ENCODE data around the gene KCNV2.
"Not testable (repeated sequence)": the region's sequence is repeated elsewhere in the genome, so short reads cannot be mapped to it uniquely, and the experiment has no call there.

KCNV2 gene

DNA sequence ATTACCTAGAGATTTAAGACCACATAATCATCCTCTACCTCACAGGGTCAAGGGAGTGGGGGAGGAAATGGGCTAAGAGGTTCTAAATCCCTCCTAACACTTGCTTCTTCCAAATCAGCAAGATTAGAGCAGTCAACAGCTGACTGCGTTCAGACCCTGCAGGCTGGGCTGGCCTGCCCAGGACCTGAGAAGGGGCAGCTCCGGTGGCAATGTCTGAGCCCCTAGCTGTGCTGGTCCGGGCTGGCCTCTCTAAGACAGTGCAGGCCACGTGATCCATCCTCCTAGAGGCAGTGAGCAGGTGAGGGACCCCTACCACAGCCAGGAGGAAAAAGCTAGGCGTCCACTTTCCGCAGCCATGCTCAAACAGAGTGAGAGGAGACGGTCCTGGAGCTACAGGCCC, at the start of gene KCNV2:
Gene KCNV2 (plus strand): TSS at position 126 of the 400 bp plus-strand sequence. CDS start 230 bp downstream, at position 356.
- no peak for DNase-seq

DNA sequence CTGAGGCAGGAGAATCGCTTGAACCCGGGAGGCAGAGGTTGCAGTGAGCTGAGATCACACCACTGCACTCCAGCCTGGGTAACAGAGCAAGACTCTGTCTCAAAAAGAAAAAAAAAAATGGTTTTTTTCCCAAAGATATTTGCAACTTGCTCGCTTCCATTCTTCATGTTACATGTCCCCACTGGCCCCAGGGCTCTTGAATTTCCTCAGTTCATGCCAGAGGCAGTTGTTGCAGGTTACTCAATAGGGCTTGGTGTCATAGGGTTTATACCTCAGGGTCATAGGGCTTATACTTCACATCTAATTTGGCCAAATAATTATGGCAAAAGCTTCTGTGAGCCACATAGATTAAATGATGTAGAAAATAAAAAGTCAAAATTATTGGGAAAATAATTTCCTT, 44.1 kb upstream of the KCNV2 start:
- DNase-seq = no peak

DNA sequence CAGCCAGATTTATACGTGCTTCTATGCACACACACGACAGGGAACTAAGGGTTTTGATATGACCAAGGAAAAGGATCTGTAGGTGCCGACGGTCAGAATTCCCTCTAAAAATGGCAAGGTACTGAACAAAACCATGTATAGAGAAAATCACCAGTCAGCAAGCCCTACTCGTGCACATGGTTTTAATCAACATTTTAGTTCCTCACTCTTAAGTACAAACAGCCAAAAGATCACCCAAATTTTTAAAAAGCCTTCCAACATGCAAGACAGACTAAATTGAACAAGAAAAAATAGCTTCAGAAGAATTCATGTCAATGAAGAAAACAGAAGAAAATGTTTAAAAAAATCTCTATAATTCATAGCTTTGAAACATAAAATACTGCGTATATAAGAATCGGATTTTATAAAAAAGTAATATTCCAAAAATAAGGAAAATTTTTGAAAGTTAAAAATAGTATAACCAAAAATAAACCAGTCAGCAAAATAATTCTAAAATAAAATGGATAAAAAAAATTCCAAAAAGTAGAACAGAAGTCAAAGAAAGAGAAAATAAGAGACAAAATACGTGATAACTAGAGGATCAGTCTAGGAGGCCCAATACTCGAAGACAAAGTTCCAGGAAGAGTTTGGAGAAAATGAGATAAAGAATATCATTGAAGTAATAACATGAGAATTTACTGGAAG, 43.0 kb upstream of the KCNV2 start:
- no peak for DNase-seq

DNA sequence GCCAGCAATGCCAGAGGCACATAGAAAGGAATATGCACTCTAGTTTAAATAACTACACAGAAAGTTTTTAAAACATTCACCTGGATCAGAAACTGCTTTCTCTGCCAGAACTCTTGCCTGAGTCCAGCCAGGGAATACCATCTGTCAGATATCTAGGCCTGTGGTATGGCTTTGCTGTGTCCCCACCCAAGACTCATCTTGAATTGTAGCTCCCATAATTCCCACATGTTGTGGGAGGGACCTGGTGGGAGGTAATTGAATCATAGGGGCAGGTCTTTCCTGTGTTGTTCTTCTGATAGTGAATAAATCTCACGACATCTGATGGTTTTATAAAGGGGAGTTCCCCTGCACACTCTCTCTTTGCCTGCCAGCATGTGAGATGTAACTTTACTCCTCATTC, 41.5 kb upstream of the KCNV2 start:
- no peak for DNase-seq

DNA sequence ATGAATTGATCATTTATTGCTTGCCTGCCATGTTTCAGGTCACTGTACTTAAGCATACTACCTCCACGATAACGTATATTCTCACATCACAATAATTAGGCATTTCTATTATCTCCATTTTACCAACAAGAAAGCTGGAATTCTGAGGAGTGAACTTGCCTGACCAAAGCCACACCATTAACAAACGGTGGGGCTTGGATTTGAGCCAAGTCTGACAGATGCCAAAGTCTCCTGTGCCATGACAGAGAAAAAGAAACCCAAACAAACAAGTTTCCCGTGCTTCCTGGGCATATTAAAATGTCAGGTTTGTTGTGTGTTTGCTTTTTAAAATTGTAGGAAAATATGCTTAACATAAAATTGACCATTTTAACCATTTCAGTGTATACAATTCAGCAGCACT, 40.8 kb upstream of the KCNV2 start:
- DNase-seq = no peak

DNA sequence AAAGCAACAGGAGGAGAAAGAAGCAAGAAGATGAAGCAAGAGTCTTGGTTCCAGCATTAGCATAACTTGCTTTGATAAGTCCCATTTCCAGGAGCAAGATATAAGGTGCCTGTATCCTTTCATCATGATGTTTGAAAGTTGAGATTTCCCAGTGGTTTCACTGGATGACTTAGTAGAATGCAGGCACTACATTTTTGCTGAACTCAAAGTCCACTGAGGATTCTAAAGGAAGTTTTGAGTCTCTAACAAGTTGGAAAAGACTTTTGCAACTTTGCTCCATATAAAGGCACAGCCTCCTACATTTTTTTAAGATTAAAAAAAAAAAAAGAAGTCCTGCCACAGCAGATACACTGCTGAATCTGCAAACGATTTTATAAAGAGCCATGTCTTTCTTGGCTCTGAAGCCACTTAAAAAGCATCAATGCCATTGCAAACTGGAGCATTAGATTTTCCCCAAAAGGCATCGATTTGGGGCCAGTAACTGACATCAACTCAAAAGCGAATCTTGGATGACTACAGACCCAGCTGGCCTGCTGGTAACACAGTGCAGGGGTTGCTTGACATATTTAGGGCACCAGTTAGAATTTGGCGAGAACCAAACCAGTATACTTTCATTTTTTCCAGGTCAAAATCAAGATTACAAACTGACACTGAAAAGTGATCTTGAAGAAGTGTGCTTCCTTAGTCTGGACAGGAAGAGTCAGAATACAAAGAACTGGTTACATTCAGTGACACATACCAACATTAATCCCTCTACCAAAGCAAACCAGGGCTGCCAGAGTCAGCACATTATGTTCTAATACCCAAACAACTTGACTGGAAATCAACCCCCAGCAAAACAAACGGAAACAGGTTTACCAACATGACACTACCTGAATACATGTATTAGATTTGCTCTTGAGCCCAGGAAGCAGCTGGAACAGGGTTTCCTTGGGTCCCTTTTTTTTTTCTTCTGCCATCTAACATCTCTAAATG, 39.1 kb upstream of the KCNV2 start:
- DNase-seq = no peak

DNA sequence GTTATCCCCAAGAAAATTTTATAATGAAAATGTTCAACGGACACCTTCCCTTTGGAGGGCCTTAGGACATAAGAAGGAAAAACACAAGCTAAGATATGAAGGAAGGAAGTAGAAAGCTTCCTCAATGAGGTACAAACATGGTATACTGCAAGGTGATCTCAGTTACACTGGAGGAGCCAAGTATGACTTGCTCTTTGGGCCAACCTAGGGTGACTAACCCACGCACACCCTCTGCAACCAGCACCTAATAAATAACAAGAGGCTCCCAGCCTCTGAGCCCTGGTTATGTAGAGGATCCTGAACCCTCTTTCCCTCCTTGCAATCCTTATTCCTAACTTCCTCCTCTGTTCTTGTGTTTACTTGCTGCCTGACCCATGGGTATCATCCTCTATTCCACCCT, 38.3 kb upstream of the KCNV2 start:
- DNase-seq = no peak

DNA sequence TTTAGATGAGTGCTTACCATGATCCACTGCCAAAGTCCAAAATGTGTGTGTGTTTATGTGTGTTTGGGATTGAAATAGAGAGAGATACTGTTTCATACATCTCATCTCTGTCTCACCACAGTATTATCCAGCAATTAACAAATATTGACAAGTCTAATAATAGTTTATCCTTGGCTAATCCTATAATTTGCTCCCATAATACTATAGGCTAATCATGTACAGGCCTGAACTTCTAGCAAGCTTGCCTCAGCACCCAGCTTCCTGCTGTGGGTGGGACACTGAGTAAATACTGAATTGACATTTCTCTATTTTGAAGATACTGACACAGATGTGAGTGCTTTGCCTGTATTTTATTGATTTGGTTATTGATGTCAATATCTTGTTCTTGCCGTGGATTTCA, 35.3 kb upstream of the KCNV2 start:
- DNase-seq = no peak

DNA sequence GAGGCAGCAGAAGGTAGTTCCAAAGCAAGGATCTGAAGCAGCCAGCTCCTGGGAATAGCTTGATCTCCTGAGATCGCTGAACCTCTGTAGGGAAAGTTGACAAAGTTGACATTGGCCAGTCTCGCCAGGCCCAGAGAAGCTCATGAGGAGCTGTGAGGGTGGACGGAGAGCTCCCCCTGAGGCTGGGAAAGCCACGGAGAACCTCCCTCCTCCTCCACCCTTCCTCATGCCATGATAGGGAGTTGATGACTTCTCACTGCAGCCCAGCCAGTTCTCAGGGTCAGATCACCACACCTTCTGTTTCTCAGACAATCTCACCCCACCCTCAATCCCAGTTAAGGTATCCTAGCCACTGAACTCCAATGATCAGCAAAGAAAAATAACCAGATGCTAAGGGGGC, 30.4 kb upstream of the KCNV2 start:
- no peak for DNase-seq

DNA sequence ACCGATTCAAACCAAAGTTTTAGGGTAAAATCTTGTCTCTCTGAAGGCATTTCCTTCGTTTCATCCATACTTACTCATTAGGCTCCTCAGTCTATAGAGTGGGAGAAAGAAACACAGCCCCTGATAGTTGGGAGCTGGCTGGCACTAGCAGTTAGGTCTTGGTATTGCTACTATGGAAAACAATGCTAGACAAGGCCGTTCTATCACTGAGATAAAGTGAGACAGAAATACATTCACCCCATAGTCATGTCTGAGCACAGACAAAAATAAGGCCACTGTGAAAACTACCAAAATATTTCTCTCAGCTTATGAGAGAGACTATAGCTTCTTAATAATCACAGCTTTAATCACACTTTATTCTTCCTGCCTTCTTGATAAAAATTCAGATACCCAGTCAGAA, 28.7 kb upstream of the KCNV2 start:
- DNase-seq = no peak

DNA sequence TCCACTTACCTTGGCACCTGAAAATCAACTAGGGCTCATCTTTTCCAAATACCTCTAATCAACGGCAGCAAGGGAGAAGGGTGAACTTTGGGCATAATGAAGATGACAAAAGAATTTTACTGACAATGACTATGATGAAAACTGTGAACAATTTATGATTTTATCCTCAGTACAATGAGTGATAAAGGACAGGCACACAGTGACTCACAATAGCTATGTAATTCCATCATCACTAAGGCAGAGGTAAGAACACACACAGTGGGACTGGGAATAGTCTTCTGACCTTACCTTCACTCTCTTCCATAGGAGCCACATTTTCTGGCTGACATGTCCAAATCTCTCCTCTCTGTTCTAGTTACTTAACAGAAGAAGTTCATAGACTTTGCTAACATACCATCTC, 26.1 kb upstream of the KCNV2 start:
- no peak for DNase-seq

DNA sequence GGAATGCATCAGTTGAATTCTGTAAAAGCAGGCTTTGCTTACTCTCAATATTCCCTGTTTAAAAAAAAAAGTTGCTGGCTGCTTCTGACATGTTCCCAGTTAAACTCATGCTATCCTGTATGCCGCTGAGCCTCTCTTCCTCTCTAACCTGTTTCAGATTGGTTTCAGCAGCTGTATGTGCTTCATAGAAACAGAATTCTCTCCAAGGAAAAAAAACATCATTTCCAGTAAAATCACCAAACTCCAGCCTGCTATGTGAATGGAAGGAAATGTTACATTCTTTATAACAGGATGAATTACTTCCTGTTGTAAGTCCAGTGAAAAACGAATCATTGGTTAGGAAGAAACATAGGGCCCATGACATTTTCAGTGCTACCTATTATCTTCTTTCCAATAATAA, 25.7 kb upstream of the KCNV2 start:
- DNase-seq = no peak

DNA sequence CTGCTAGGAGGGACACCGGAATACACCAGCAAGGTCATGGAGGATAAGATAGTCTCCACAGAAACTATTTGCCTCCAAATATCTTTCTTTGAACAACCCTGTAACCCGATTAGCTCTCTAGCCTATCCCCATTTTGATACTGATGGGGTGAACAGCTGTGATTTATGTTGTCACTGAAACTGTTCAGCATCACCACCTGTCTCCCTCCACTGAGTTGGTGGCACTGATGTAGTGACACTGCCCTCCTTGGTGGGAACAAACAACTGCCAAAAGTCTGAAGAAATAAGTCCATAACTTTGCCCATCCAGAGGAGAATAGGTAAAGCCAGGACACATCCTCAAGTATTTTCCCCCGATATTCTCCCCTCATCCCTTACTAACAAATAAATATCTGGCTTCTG, 24.3 kb upstream of the KCNV2 start:
- no peak for DNase-seq

DNA sequence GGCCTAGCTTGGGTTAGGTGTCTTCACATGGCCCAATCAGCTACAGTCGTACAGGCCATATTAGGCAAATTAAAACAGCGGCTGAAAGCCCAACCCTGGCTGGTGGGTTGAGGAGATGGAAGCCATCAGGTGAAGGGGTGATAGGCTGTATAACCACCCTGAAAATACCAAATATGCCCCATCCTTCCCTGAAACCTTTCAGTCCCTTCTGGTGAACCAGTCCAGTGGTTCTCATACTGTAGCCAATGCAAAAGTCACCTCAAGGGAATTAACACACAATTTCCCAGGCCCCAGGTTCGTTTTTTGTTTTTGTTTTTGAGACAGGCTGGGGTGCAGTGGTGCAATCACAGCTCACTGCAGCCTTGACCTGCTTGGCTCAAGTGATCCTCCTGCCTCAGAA, 19.8 kb upstream of the KCNV2 start:
- no peak for DNase-seq

DNA sequence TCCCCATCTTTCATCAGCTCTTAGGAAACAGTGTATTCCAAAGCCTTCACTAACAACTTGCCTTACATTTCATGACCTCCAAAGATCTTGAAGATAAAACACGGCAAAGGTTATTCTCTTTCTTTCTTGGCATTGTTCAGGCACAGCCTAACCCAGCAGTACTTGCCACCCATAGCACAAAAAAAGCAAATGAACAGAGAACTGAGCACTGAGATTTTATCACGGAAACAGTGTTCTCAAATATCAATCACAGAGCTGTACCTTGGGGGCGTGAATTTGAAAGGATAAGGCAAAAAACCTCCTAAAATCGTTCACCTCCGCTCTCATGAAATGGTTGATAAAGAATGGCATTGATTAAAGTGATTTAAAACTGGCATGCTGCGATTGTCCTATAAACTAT, 16.9 kb upstream of the KCNV2 start:
- no peak for DNase-seq

DNA sequence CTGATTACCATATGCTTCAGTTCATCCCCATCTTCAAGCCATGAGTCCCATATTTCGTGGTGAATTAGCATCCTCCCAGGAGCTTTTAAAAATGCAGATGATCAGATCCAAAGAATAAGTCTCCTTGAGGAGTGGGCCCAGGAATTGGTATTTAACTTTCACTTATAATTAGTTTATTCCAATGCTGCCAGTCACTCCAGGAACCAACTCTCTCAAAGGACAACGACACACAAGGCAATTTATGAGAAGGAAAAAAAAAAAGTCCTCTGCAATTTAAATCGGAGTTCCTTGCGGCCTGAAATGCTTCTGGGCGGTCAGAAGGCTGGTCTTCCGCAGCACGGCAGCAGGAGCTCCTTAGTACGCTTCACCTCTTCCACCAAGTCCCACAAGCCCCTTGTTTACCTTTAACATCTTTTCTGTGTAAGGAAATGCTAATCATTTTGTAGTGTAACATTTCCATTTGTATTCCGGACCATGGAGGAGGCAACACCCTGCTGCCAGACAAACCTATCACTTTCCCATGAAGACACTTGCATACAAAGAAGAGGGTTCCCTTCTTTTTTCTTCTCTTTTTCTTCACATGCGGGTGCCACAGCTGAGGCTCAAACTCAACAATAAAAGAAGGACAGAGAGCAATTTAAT, 16.3 kb upstream of the KCNV2 start:
- DNase-seq = no peak

DNA sequence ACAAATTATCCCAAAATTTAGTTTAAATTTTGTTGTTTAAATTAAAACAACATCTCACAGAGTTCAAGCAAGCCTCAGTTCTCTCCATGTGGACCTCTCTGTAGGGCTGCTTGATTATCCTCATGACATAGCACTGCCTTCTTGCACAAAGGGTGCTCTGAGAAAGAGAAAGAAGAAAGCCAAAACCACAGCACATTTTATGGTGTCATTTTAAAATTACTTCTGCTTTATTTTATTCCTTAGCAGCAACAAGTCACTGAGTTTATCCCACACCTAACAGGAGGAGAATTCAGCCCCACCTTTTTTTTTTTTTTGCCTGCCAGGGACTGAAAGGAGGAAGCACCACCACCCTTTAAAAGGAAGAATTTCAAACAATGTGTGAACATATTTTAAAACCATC, 12.8 kb upstream of the KCNV2 start:
- DNase-seq = no peak

DNA sequence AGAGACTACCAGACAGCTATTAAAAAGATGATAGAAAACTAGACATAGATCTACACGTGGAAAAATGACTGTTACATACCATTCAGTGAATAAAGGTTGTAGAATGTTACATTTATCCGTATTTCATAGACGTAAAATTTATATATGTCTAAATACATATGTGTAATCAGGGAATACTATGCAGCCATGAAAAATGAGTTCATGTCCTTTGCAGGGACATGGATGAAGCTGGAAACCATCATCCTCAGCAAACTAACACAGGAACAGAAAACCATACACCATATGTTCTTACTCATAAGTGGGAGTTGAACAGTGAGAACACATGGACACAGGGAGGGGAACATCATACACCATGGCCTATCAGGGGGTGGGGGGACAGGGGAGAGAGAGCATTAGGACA, 10.1 kb upstream of the KCNV2 start:
- DNase-seq = not testable (repeated sequence)

DNA sequence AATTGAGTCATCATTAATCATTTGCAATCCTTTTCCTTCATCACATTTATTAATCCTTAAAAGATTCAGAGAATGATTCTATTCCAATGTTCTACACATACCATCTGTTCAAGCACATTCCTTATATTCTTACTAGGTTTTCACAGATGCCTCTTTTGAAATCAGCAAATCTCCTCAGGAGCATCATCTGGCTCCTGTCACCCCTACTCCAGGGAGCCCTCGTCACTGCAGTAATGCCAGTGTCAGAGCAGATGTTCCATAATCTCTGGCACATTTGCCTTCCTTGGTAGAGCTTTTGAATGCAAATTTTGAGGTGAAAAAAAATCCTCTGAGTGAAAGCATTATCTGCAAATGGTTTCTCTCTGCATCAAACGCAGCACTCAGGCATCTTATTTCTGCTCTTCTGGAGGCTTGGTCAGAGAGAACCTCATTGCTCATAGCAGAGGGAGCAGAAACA, 7.6 kb upstream of the KCNV2 start:
- no peak for DNase-seq

DNA sequence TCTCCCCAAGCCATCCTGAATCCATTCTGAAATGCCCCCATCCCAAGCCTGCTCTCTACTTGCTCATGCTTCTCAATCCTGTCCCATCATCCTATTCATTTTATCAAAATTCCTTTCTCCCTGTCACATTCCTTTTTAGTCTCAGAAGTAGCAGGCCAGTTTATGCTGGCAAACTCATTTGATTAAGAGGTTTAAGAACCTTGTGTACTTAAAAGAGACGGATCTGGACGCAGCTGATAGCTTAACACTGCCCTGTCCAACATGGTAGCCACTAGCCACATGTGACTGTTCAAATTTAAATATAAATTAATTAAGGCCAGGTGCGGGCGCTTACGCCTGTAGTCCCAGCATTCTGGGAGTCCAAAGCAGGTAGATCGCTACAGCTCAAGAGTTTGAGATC, 5.6 kb upstream of the KCNV2 start:
- DNase-seq = no peak

DNA sequence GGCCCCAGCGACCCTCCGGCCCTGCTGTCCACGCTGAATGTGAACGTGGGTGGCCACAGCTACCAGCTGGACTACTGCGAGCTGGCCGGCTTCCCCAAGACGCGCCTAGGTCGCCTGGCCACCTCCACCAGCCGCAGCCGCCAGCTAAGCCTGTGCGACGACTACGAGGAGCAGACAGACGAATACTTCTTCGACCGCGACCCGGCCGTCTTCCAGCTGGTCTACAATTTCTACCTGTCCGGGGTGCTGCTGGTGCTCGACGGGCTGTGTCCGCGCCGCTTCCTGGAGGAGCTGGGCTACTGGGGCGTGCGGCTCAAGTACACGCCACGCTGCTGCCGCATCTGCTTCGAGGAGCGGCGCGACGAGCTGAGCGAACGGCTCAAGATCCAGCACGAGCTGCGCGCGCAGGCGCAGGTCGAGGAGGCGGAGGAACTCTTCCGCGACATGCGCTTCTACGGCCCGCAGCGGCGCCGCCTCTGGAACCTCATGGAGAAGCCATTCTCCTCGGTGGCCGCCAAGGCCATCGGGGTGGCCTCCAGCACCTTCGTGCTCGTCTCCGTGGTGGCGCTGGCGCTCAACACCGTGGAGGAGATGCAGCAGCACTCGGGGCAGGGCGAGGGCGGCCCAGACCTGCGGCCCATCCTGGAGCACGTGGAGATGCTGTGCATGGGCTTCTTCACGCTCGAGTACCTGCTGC, 839 bp downstream of the KCNV2 start:
- no peak for DNase-seq

DNA sequence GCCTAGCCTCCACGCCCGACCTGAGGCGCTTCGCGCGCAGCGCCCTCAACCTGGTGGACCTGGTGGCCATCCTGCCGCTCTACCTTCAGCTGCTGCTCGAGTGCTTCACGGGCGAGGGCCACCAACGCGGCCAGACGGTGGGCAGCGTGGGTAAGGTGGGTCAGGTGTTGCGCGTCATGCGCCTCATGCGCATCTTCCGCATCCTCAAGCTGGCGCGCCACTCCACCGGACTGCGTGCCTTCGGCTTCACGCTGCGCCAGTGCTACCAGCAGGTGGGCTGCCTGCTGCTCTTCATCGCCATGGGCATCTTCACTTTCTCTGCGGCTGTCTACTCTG, 1.4 kb downstream of the KCNV2 start:
- DNase-seq = no peak

DNA sequence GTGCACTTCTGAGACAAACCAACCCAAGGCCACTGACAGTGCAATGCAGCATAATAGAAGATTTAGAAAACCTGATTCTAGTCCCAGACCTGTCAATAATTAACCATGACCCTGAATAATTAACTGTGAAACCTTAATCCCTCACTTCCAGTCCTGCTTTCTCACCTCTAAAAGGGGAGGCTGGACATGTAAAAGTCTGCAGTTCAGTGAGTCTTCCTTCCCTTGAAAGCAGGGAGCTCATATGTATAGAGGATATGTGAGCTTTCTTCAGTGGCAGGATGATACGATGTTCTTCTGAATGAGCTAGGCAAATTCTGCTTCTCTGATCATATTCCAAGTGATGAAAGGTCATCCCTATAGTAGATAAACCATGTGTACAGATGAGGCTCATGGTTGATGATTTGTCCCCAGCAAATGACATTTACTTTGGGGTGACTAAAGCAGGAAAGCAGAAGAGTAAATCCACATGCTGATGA, 2.9 kb downstream of the KCNV2 start:
- DNase-seq = peak; percentile 12
